Gastrocnemius medialis (tissue), 4 donors: ENCODE results near the gene TIGD4. TPM values are rescaled to one million over a fixed set of nuclear protein-coding genes. Genes with fewer than 3 reads are reported as not detected.

Experiments used
- ATAC-seq, 2 donors: fragments of 150-250 bp; one replicate each; pipeline ENCODE4 v1.9.1; 2016
- DNase-seq, 2 donors: peaks; one replicate each; pipeline ENCODE4 v3.0.0-alpha.2; 2019
- H3K27ac ChIP-seq, 4 donors: fragments of 200-600 bp; sonication (generic); 1 replicate in 1 of 4; 2 replicates in 3 of 4; pipeline ENCODE4 v1.5.1; 2016 to 2018; ENCODE audit warnings: mild to moderate bottlenecking in 2 of 4, moderate library complexity in 1 of 4
- H3K27me3 ChIP-seq, 3 donors: fragments of 200-600 bp; sonication (generic) in 2 of 3; 1 replicate in 1 of 3; 2 replicates in 2 of 3; pipeline versions ENCODE4 v1.5.1 to v1.6.0; 2016 to 2019; ENCODE audit warnings: mild to moderate bottlenecking in 1 of 3, moderate library complexity in 1 of 3
- H3K36me3 ChIP-seq, 2 donors: fragments of 200-600 bp; sonication (generic) in 1 of 2; one replicate each; pipeline ENCODE4 v1.5.1; 2017 to 2018
- H3K4me1 ChIP-seq, 2 donors: fragments of 200-600 bp; sonication (generic) in 1 of 2; one replicate each; pipeline ENCODE4 v1.5.1; 2016 to 2017; ENCODE audit warnings: mild to moderate bottlenecking in 2 of 2
- H3K4me3 ChIP-seq, 4 donors: fragments of 200-600 bp; sonication (generic) in 3 of 4; 1 replicate in 1 of 4; 2 replicates in 3 of 4; pipeline ENCODE4 v1.5.1; 2016 to 2019; ENCODE audit warnings: mild to moderate bottlenecking in 2 of 4
- H3K9me3 ChIP-seq, 3 donors: fragments of 200-600 bp; sonication (generic) in 2 of 3; 1 replicate in 1 of 3; 2 replicates in 2 of 3; pipeline ENCODE4 v1.5.1; 2016 to 2019
- POLR2A ChIP-seq, 2 donors: fragments of 450-650 bp; IDR thresholded peaks; one replicate each; pipeline ENCODE4 v1.6.1; 2017; ENCODE audit warnings: antibody characterized with exemption in 2 of 2, mild to moderate bottlenecking in 2 of 2, moderate library complexity in 2 of 2
- in situ Hi-C, 4 donors: fragments of 200-750 bp; cut with MboI; loops; one replicate each; pipeline versions ENCODE4 v1.15.0 to v1.8.0; 2017; ENCODE audit warnings: low sequenced_read_pairs in 4 of 4
- intact Hi-C: fragments of 100-400 bp; cut with DNase I; formaldehyde crosslinking; loops from one replicate; pipeline ENCODE4 v1.15.1; 2023; ENCODE audit warnings: low total_unique reads
- total RNA-seq, 4 donors: library from RNA; depleted of rRNA; stranded (reverse); fragments of >200 nt; gene quantifications; one replicate each; pipeline versions ENCODE4 v1.1.0 to v1.2.3, GENCODE V29; 2016
- TF ChIP-seq, protein P1 (sequence below), 5 experiments: fragments of 450-650 bp in 3 of 5; fragments of 200-600 bp in 2 of 5; sonication (generic) in 2 of 5; IDR thresholded peaks in 4 of 5; conservative IDR thresholded peaks in 1 of 5; 1 replicate in 4 of 5; 2 replicates in 1 of 5; pipeline ENCODE4 v1.5.1; 2016 to 2019; ENCODE audit warnings: antibody characterized with exemption in 5 of 5, mild to moderate bottlenecking in 3 of 5, moderate library complexity in 3 of 5

Gene TIGD4
- total RNA-seq, 4 donors from 2014 or later: 0.09 to 0.23 TPM; not detected in 2

DNA sequence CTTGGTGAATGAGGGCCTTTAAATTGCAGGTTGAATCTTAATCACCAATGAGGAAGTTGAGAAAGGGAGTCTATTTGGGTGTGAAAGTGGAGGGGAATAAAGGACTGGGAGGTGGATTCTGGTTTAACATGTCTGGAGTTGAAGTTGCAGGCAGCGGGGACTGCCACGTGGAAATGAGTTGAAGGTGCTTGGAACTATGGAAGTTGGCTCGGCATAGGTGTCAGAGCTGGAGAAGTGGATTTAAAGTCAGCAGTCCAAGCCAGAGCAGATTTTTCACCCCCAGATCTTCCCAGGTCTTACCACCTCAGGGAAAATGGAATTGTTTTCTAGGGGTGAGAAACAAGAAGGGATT lies 44.9 kb downstream of the TIGD4 start:
- in situ Hi-C loops: loop anchor here in 3 of 4 donors (5.0 to 10.0 kb wide), 2 partner anchors 230 to 232 kb away; no protein-coding TSS in a partner anchor
- no peaks in the 10 kb centered on the region for H3K36me3 ChIP-seq
- intact Hi-C loops: loop anchor here (1.0 to 5.0 kb wide), 2 partner anchors 92 to 233 kb away; no protein-coding TSS in a partner anchor
- no peak overlapping the region for H3K27ac ChIP-seq
- no peak for DNase-seq
- no peaks in the 10 kb centered on the region for H3K9me3 ChIP-seq
- TF ChIP-seq POLR2A (IDR thresholded peaks at IDR 0.05): no peak
- TF ChIP-seq, protein P1, sequence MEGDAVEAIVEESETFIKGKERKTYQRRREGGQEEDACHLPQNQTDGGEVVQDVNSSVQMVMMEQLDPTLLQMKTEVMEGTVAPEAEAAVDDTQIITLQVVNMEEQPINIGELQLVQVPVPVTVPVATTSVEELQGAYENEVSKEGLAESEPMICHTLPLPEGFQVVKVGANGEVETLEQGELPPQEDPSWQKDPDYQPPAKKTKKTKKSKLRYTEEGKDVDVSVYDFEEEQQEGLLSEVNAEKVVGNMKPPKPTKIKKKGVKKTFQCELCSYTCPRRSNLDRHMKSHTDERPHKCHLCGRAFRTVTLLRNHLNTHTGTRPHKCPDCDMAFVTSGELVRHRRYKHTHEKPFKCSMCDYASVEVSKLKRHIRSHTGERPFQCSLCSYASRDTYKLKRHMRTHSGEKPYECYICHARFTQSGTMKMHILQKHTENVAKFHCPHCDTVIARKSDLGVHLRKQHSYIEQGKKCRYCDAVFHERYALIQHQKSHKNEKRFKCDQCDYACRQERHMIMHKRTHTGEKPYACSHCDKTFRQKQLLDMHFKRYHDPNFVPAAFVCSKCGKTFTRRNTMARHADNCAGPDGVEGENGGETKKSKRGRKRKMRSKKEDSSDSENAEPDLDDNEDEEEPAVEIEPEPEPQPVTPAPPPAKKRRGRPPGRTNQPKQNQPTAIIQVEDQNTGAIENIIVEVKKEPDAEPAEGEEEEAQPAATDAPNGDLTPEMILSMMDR (IDR thresholded peaks at IDR 0.05 in 4 of 5, conservative IDR thresholded peaks at IDR 0.05 in 1 of 5): no peak
- no peaks in the 10 kb centered on the region for H3K4me1 ChIP-seq
- H3K27me3 ChIP-seq: no peaks in the 10 kb centered on the region
- ATAC-seq: no peak
- no peak overlapping the region for H3K4me3 ChIP-seq

DNA sequence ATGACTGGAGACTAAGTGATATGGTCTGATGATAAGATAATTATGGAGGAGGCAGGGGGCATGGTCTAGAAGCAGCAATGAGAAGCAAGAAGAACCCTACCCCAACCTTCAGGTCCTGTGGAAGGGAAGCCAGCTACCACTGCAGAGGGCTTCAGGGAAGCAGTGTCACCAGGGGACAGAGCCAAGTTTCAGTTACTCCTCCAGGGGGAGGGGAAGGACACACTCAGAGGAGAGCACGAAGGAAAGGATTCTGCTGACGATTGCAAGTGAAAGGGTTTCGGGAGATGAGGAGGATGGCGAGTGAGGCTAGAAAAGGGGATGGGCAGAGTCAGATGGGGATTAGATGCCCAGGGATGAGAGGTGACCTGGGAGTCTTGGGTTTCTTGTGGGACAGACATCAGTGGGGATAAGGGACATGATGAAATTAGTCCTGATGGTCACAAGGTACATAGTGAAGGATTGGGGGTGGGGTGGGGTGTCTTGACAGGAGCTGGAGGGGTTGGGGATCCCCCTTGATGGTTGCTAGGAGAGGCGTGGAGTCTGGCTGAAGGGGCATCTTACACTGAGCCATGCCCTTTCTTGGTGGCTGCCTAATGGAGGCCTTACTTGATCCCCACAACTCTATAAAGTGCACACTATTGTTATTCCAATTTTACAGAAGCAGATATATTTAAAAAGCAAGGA lies 45.4 kb downstream of the TIGD4 start:
- Histone ChIP-seq H3K27ac (no peak overlapping the region), H3K36me3 (no peaks in the 10 kb centered on the region), H3K27me3 (no peaks in the 10 kb centered on the region), H3K4me3 (no peak overlapping the region), H3K4me1 (no peaks in the 10 kb centered on the region), H3K9me3 (no peaks in the 10 kb centered on the region)
- no peak for TF ChIP-seq POLR2A (IDR thresholded peaks at IDR 0.05)
- TF ChIP-seq, protein P1 (IDR thresholded peaks at IDR 0.05 in 4 of 5, conservative IDR thresholded peaks at IDR 0.05 in 1 of 5): no peak
- no peak for DNase-seq
- in situ Hi-C loops: loop anchor here in 3 of 4 donors (5.0 to 10.0 kb wide), 2 partner anchors 229 to 232 kb away; no protein-coding TSS in a partner anchor
- intact Hi-C loops: no loop called here
- ATAC-seq: no peak

DNA sequence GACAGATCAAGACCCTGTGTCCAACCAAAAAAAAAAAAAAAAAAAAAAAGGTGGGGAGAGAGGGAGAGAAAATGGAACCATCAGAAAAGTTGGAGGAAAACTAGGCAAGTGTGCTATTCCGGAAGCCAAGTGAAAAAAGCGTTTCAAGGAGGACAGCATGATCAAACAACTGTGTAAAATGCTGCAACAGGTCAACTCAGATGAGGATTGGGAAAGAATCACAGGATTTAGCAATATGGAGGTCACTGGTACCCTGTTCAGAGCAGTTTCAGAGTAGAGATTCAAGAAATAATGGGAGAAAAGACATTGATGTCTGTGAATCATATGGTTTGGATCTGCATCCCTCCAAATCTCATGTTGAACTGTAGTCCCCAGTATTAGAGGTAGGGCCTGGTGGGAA lies 47.5 kb downstream of the TIGD4 start:
- TF ChIP-seq, protein P1 (IDR thresholded peaks at IDR 0.05 in 4 of 5, conservative IDR thresholded peaks at IDR 0.05 in 1 of 5): no peak
- TF ChIP-seq POLR2A (IDR thresholded peaks at IDR 0.05): no peak
- no peak overlapping the region for H3K27ac ChIP-seq
- no peaks in the 10 kb centered on the region for H3K36me3 ChIP-seq
- DNase-seq (no peak), ATAC-seq (no peak)
- H3K27me3 ChIP-seq: no peaks in the 10 kb centered on the region
- intact Hi-C loops: no loop called here
- no peaks in the 10 kb centered on the region for H3K4me1 ChIP-seq
- H3K4me3 ChIP-seq: no peak overlapping the region
- in situ Hi-C loops: loop anchor here in 3 of 4 donors (5.0 to 10.0 kb wide), 2 partner anchors 227 to 230 kb away; no protein-coding TSS in a partner anchor
- H3K9me3 ChIP-seq: no peaks in the 10 kb centered on the region

DNA sequence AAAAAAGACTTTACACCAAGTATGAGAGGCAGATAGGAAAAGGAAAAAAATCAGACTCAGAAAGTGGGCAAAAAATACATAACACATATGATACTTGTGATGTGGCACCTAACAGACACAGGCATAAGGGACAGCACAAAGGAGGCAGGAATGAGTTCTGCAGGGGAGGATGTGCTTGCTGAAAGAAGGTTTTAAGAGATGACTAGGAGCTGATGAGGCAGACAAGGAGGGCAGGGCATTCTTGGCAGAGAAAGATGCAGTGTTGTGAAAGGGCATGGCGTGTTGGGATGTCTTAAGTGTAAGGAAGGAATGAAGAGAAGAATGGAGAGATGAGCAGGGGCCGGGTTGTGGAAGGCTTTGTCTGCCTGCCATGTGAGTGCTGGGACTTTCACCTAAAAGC lies 50.1 kb downstream of the TIGD4 start:
- ATAC-seq (no peak), DNase-seq (no peak)
- no peak for TF ChIP-seq POLR2A (IDR thresholded peaks at IDR 0.05)
- TF ChIP-seq, protein P1 (IDR thresholded peaks at IDR 0.05 in 4 of 5, conservative IDR thresholded peaks at IDR 0.05 in 1 of 5): no peak
- Histone ChIP-seq H3K27me3 (no peaks in the 10 kb centered on the region), H3K36me3 (no peaks in the 10 kb centered on the region), H3K4me1 (no peaks in the 10 kb centered on the region), H3K4me3 (no peak overlapping the region), H3K27ac (no peak overlapping the region), H3K9me3 (no peaks in the 10 kb centered on the region)
- intact Hi-C loops (no loop called here), in situ Hi-C loops (no loop called here)
